GDM1 (cell line): ENCODE data around the gene PIK3R5.

Source experiments
- DNase-seq: peaks from one replicate; lab custom pipeline; 2025; lab: John Stamatoyannopoulos, UW

Gene PIK3R5

GRCh38 chr17:8953156-8953885, 12.2 kb downstream of the PIK3R5 start:
- no peak for DNase-seq

- DNase-seq, result no peak
Observed at GRCh38 chr17:8952191-8952590, 13.3 kb downstream of the PIK3R5 start.

- DNase-seq, result no peak
Observed at GRCh38 chr17:8951206-8951605, 14.3 kb downstream of the PIK3R5 start.

GRCh38 chr17:8949061-8949661, 16.3 kb downstream of the PIK3R5 start:
- no peak for DNase-seq

GRCh38 chr17:8948462-8948861, 17.0 kb downstream of the PIK3R5 start:
- no peak for DNase-seq

GRCh38 chr17:8947201-8947600, 18.3 kb downstream of the PIK3R5 start:
- DNase-seq, result no peak

GRCh38 chr17:8946476-8946875, 19.0 kb downstream of the PIK3R5 start:
- no peak for DNase-seq

GRCh38 chr17:8946071-8946470, 19.4 kb downstream of the PIK3R5 start:
- no peak for DNase-seq

- no peak for DNase-seq
Observed at GRCh38 chr17:8944748-8945147, 20.8 kb downstream of the PIK3R5 start.

- DNase-seq, result no peak
Observed at GRCh38 chr17:8944083-8944482, 21.4 kb downstream of the PIK3R5 start.

GRCh38 chr17:8941980-8942622, 23.4 kb downstream of the PIK3R5 start:
- DNase-seq, result no peak

GRCh38 chr17:8941520-8941919, 24.0 kb downstream of the PIK3R5 start:
- DNase-seq, result no peak

GRCh38 chr17:8940866-8941471, 24.5 kb downstream of the PIK3R5 start:
- no peak for DNase-seq

- DNase-seq, result no peak
Observed at GRCh38 chr17:8939496-8940334, 25.8 kb downstream of the PIK3R5 start.

- DNase-seq, result no peak
Observed at GRCh38 chr17:8938933-8939332, 26.6 kb downstream of the PIK3R5 start.

- DNase-seq, result peak; percentile 75
Observed at GRCh38 chr17:8935191-8935590, 30.3 kb downstream of the PIK3R5 start.

GRCh38 chr17:8934346-8934745, 31.2 kb downstream of the PIK3R5 start:
- DNase-seq, result no peak

- no peak for DNase-seq
Observed at GRCh38 chr17:8930649-8931048, 34.9 kb downstream of the PIK3R5 start.

- no peak for DNase-seq
Observed at GRCh38 chr17:8928347-8928746, 37.2 kb downstream of the PIK3R5 start.

- no peak for DNase-seq
Observed at GRCh38 chr17:8927395-8927794, 38.1 kb downstream of the PIK3R5 start.

GRCh38 chr17:8925808-8926207, 39.7 kb downstream of the PIK3R5 start:
- DNase-seq, result no peak

- DNase-seq, result no peak
Observed at GRCh38 chr17:8925141-8925540, 40.4 kb downstream of the PIK3R5 start.
